Esophagus squamous epithelium (tissue), 5 donors: ENCODE data around the gene ZMYND10. TPM values are rescaled to one million over a fixed set of nuclear protein-coding genes. Genes with fewer than 3 reads are reported as not detected.

Experiments used
- DNase-seq: peaks from one replicate; lab custom pipeline; 2025; lab: John Stamatoyannopoulos, UW
- H3K27ac ChIP-seq, 4 donors: fragments of 200-600 bp; sonication (generic); one replicate each; pipeline ENCODE4 v1.5.1; 2016 to 2019; ENCODE audit warnings: mild to moderate bottlenecking in 1 of 4
- H3K27me3 ChIP-seq, 4 donors: fragments of 200-600 bp; sonication (generic); 1 replicate in 3 of 4; 2 replicates in 1 of 4; pipeline versions ENCODE4 v1.5.1 to v1.6.0; 2017 to 2021; ENCODE audit warnings: antibody characterized with exemption in 1 of 4
- H3K36me3 ChIP-seq, 3 donors: fragments of 200-600 bp; sonication (generic); one replicate each; pipeline ENCODE4 v1.5.1; 2016 to 2019
- H3K4me1 ChIP-seq, 3 donors: fragments of 200-600 bp; sonication (generic); one replicate each; pipeline ENCODE4 v1.5.1; 2017 to 2019
- H3K4me3 ChIP-seq, 4 donors: fragments of 200-600 bp; sonication (generic); 1 replicate in 3 of 4; 2 replicates in 1 of 4; pipeline ENCODE4 v1.5.1; 2016 to 2019; ENCODE audit warnings: mild to moderate bottlenecking in 2 of 4, moderate library complexity in 1 of 4
- H3K9me3 ChIP-seq, 3 donors: fragments of 200-600 bp; sonication (generic); one replicate each; pipeline ENCODE4 v1.5.1; 2016 to 2019
- CTCF ChIP-seq, 6 experiments: fragments of 450-650 bp in 4 of 6; fragments of 200-600 bp in 2 of 6; sonication (generic) in 2 of 6; IDR thresholded peaks; one replicate each; pipeline ENCODE4 v1.5.1; 2016 to 2019; ENCODE audit warnings: antibody characterized with exemption in 6 of 6, mild to moderate bottlenecking in 4 of 6, moderate library complexity in 4 of 6
- POLR2A ChIP-seq, 4 donors: fragments of 450-650 bp; IDR thresholded peaks; one replicate each; pipeline ENCODE4 v1.6.1; 2017; ENCODE audit warnings: antibody characterized with exemption in 4 of 4, mild to moderate bottlenecking in 4 of 4, moderate library complexity in 3 of 4
- WGBS, 2 donors: methylation state at CpG; one replicate each; pipeline ENCODE4 v1.1.5; 2018; 5-methylcytosine and 5-hydroxymethylcytosine counted together
- intact Hi-C: fragments of 100-400 bp; cut with DNase I; formaldehyde crosslinking; loops from one replicate; pipeline ENCODE4 v1.15.0; 2022
- total RNA-seq, 4 donors: library from RNA; depleted of rRNA; stranded (reverse); fragments of >200 nt; gene quantifications; one replicate each; pipeline ENCODE4 v1.1.0, GENCODE V29; 2016
- donor health status: DM: yes; HTN: yes; CAD: no.

Gene ZMYND10
- total RNA-seq, 4 donors from 2014 or later: 1.1 TPM; not detected in 3

GRCh38 chr3:50365080-50365841 lies 19.7 kb upstream of the ZMYND10 start:
- intact Hi-C loops: no loop called here

GRCh38 chr3:50364573-50365079 lies 19.1 kb upstream of the ZMYND10 start:
- H3K4me1 ChIP-seq: peaks cover 10 to 27% (median 15%) of the 10 kb centered on the region in 3 donors
- H3K27ac ChIP-seq: peak overlapping the region in 3 of 4 donors; percentile 59 to 82 (median 73)
- peak overlapping the region; percentile 38 to 80 (median 62) for H3K4me3 ChIP-seq
- peaks cover 0 to under 1% (median 0%) of the 10 kb centered on the region in 4 donors for H3K27me3 ChIP-seq
- no peaks in the 10 kb centered on the region for H3K36me3 ChIP-seq
- H3K9me3 ChIP-seq: no peaks in the 10 kb centered on the region
- WGBS, 2 donors: 0 to 8% methylated on average over 1 to 23 of the region's 48 CpGs
- no peak for DNase-seq
- intact Hi-C loops: no loop called here
- TF ChIP-seq CTCF (IDR thresholded peaks at IDR 0.05) (no peak), POLR2A (IDR thresholded peaks at IDR 0.05) (no peak)

More at GRCh38 chr3:50365080-50365841, 19.7 kb upstream of the ZMYND10 start:
- DNase-seq: peak; percentile 50
- no peaks in the 10 kb centered on the region for H3K36me3 ChIP-seq
- peaks cover 10 to 23% (median 13%) of the 10 kb centered on the region in 3 donors for H3K4me1 ChIP-seq
- H3K9me3 ChIP-seq: no peaks in the 10 kb centered on the region
- peak overlapping the region; percentile 59 to 82 (median 72) for H3K27ac ChIP-seq
- 18% methylated on average over 9 of the region's 53 CpGs; no CpG with 5 or more reads in 1 of the 2 donors for WGBS, 2 donors
- H3K4me3 ChIP-seq: peak overlapping the region; percentile 38 to 80 (median 62)
- no peak for TF ChIP-seq CTCF (IDR thresholded peaks at IDR 0.05)
- peak in 3 of 4 donors; percentile 19 to 61 (median 41) for TF ChIP-seq POLR2A (IDR thresholded peaks at IDR 0.05)
- peaks cover 0 to 6% (median 0%) of the 10 kb centered on the region in 4 donors for H3K27me3 ChIP-seq

- Histone ChIP-seq H3K9me3 (no peaks in the 10 kb centered on the region), H3K4me1 (peaks cover 39 to 55% (median 43%) of the 10 kb centered on the region in 3 donors), H3K27me3 (no peaks in the 10 kb centered on the region), H3K36me3 (peaks cover 7 to 38% (median 10%) of the 10 kb centered on the region in 3 donors), H3K4me3 (peak overlapping the region in 3 of 4 donors; percentile 85 to 98 (median 89)), H3K27ac (peak overlapping the region in 1 of 4 donors; percentile 94)
- intact Hi-C loops: no loop called here
- TF ChIP-seq CTCF (IDR thresholded peaks at IDR 0.05) (no peak), POLR2A (IDR thresholded peaks at IDR 0.05) (no peak)
- no peak for DNase-seq
- WGBS, 2 donors: 14 to 46% methylated on average over 5 to 8 of the region's 8 CpGs
Observed at GRCh38 chr3:50359760-50360110, 14.2 kb upstream of the ZMYND10 start.

GRCh38 chr3:50358911-50359759 lies 13.6 kb upstream of the ZMYND10 start, which contains the start of gene TMEM115:
Gene TMEM115 (minus strand): TSS chr3:50359521. CDS start chr3:50359063, 458 bp downstream.
- Histone ChIP-seq H3K27ac (peak within 1 kb of the TSS; percentile 86 to 97 (median 94)), H3K36me3 (peaks cover 13 to 44% (median 16%) of the 10 kb centered on the region in 3 donors), H3K4me1 (peaks cover 33 to 52% (median 37%) of the 10 kb centered on the region in 3 donors), H3K9me3 (no peaks in the 10 kb centered on the region), H3K4me3 (peak within 1 kb of the TSS; percentile 85 to 98 (median 92)), H3K27me3 (no peaks in the 10 kb centered on the region)
- TF ChIP-seq POLR2A (IDR thresholded peaks at IDR 0.05): peak in 3 of 4 donors; percentile 49 to 75 (median 56)
- peak in 1 of 6 experiments; percentile 29 for TF ChIP-seq CTCF (IDR thresholded peaks at IDR 0.05)
- intact Hi-C loops: no loop called here
- peak; percentile 94 for DNase-seq
- WGBS, 2 donors: 0% methylated on average over 7 of the region's 64 CpGs; no CpG with 5 or more reads in 1 of the 2 donors
